ENCODE results near the gene SYTL3. TPM values are rescaled to one million over a fixed set of nuclear protein-coding genes. Genes with fewer than 3 reads are reported as not detected.
A peak's percentile ranks its signal among the peaks of the same experiment; 100 is the strongest.

SYTL3 gene
- total and polyA plus RNA-seq, 2 donors (not counting 1 experiment from before 2014, with no cell fraction given): 1.1 to 5.4 TPM

GRCh38 chr6:158684745-158685324, 35.0 kb downstream of the SYTL3 start:
- H3K9me3 Mint-ChIP-seq (ENCODE audit: insufficient read depth): no peaks in the 10 kb centered on the region
- 100% methylated on average over 1 of the region's 5 CpGs for WGBS (ENCODE audit: insufficient coverage)
- Histone ChIP-seq H3K9me3 (ENCODE audit: control extremely low read depth in 1 of 3, control insufficient read depth in 2 of 3, insufficient read depth in 1 of 3, low read length in 2 of 3) (peaks cover 0 to 3% (median 0%) of the 10 kb centered on the region in 3 donors), H3K27ac (ENCODE audit: low read length in 2 of 2) (no peak overlapping the region), H2AFZ (ENCODE audit: insufficient read depth, low read depth, low read length, poor library complexity, severe bottlenecking) (no peak overlapping the region), H3K27me3 (replicated peaks in 1 of 4; ENCODE audit: control extremely low read depth in 1 of 4, control insufficient read depth in 3 of 4, insufficient read depth in 4 of 4, low read length in 3 of 4) (no peaks in the 10 kb centered on the region), H3K9ac (ENCODE audit: low read length) (no peak overlapping the region), H3K4me1 (ENCODE audit: control insufficient read depth in 2 of 2, insufficient read depth in 2 of 2, low read length in 2 of 2) (peaks cover 17 to 18% of the 10 kb centered on the region in 2 donors), H3K4me3 (ENCODE audit: control extremely low read depth in 1 of 5, extremely low read depth in 1 of 5, insufficient read depth in 1 of 5, low read depth in 2 of 5, low read length in 4 of 5) (no peak overlapping the region), H4K20me1 (ENCODE audit: control insufficient read depth, insufficient read depth, low read length, poor library complexity, severe bottlenecking) (no peaks in the 10 kb centered on the region), H3K79me2 (ENCODE audit: control insufficient read depth, insufficient read depth, low read length) (no peaks in the 10 kb centered on the region), H3K36me3 (replicated peaks in 1 of 2; ENCODE audit: control extremely low read depth in 1 of 2, control insufficient read depth in 1 of 2, extremely low read depth in 1 of 2, insufficient read depth in 2 of 2, low read length in 1 of 2) (no peaks in the 10 kb centered on the region), H3K4me2 (replicated peaks; ENCODE audit: low read depth, low read length, poor library complexity, severe bottlenecking) (no peak overlapping the region)
- POLR2A ChIA-PET: interaction anchor here (0.6 to 0.7 kb wide), 2 partner anchors 30 to 31 kb away, joined by 3 read pairs; no protein-coding TSS in a partner anchor
- DNase-seq (no peak), ATAC-seq (ENCODE audit: low read depth) (no peak)
- H3K4me3 Mint-ChIP-seq: no peak overlapping the region
- H3K27me3 Mint-ChIP-seq: no peaks in the 10 kb centered on the region
- CTCF ChIA-PET: interaction anchor here (1.0 kb wide), 1 partner anchor 22 kb away, joined by 4 read pairs; no protein-coding TSS in a partner anchor
- TF ChIP-seq EZH2 (IDR thresholded peaks at IDR 0.05; ENCODE audit: borderline replicate concordance, insufficient read depth, low read depth, low read length, poor library complexity, severe bottlenecking): no peak
- no peak for TF ChIP-seq CTCF (IDR thresholded peaks at IDR 0.05)
- intact Hi-C loops (cut with micrococcal nuclease): loop anchor here (5.0 kb wide), 1 partner anchor 38 kb away; no protein-coding TSS in a partner anchor
- H3K27ac Mint-ChIP-seq: no peak overlapping the region
- H3K4me1 Mint-ChIP-seq: peaks cover 24% of the 10 kb centered on the region

GRCh38 chr6:158686311-158686710, 36.5 kb downstream of the SYTL3 start:
- Histone ChIP-seq H4K20me1 (ENCODE audit: control insufficient read depth, insufficient read depth, low read length, poor library complexity, severe bottlenecking) (no peaks in the 10 kb centered on the region), H3K4me3 (ENCODE audit: control extremely low read depth in 1 of 5, extremely low read depth in 1 of 5, insufficient read depth in 1 of 5, low read depth in 2 of 5, low read length in 4 of 5) (no peak overlapping the region), H3K36me3 (replicated peaks in 1 of 2; ENCODE audit: control extremely low read depth in 1 of 2, control insufficient read depth in 1 of 2, extremely low read depth in 1 of 2, insufficient read depth in 2 of 2, low read length in 1 of 2) (no peaks in the 10 kb centered on the region), H3K9ac (ENCODE audit: low read length) (no peak overlapping the region), H3K79me2 (ENCODE audit: control insufficient read depth, insufficient read depth, low read length) (no peaks in the 10 kb centered on the region), H3K27me3 (replicated peaks in 1 of 4; ENCODE audit: control extremely low read depth in 1 of 4, control insufficient read depth in 3 of 4, insufficient read depth in 4 of 4, low read length in 3 of 4) (no peaks in the 10 kb centered on the region), H2AFZ (ENCODE audit: insufficient read depth, low read depth, low read length, poor library complexity, severe bottlenecking) (no peak overlapping the region), H3K9me3 (ENCODE audit: control extremely low read depth in 1 of 3, control insufficient read depth in 2 of 3, insufficient read depth in 1 of 3, low read length in 2 of 3) (peaks cover 0 to 3% (median 0%) of the 10 kb centered on the region in 3 donors), H3K4me1 (ENCODE audit: control insufficient read depth in 2 of 2, insufficient read depth in 2 of 2, low read length in 2 of 2) (peaks cover 17 to 18% of the 10 kb centered on the region in 2 donors), H3K4me2 (replicated peaks; ENCODE audit: low read depth, low read length, poor library complexity, severe bottlenecking) (peak overlapping the region; percentile 32), H3K27ac (ENCODE audit: low read length in 2 of 2) (peak overlapping the region in 1 of 2 donors; percentile 6)
- 70% methylated on average over 3 of the region's 4 CpGs for WGBS (ENCODE audit: insufficient coverage)
- Mint-ChIP-seq H3K4me3 (peak overlapping the region; percentile 41), H3K27ac (no peak overlapping the region), H3K9me3 (ENCODE audit: insufficient read depth) (no peaks in the 10 kb centered on the region), H3K4me1 (peaks cover 24% of the 10 kb centered on the region), H3K27me3 (no peaks in the 10 kb centered on the region)
- ChIA-PET CTCF (interaction anchor here (2.3 to 7.8 kb wide), 2 partner anchors 80 to 473 kb away, joined by 7 to 87 read pairs; no protein-coding TSS in a partner anchor), POLR2A (no interaction called here)
- intact Hi-C loops (cut with micrococcal nuclease): loop anchor here (5.0 kb wide), 1 partner anchor 39 kb away; no protein-coding TSS in a partner anchor
- DNase-seq (no peak), ATAC-seq (ENCODE audit: low read depth) (no peak)
- TF ChIP-seq CTCF (IDR thresholded peaks at IDR 0.05) (no peak), EZH2 (IDR thresholded peaks at IDR 0.05; ENCODE audit: borderline replicate concordance, insufficient read depth, low read depth, low read length, poor library complexity, severe bottlenecking) (no peak)

All from B cell (primary cell).